Midbrain (tissue), 1 donor: ENCODE data around the gene BTG2.

Experiments
- DNase-seq: peaks from one replicate; lab custom pipeline; 2025; lab: John Stamatoyannopoulos, UW

The BTG2 gene

GRCh38 chr1:203317429-203318228 lies 12.3 kb downstream of the BTG2 start:
- no peak for DNase-seq

DNA sequence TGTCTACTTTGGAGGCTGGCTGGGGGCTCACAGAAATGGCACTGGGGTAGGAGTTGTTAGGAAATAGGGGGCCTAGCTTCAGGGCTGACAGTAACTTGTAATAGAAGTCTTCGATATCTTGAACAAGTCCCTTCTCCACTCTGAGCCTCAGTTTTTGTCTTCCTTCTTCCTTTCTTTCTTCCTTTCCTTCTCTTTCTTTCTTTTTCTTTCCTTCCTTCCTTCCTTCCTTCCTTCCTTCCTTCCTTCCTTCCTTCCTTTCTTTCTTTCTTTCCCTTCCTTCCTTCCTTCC lies 12.9 kb downstream of the BTG2 start:
- DNase-seq: no peak

GRCh38 chr1:203320591-203321272 lies 15.4 kb downstream of the BTG2 start:
- DNase-seq: peak; percentile 18

GRCh38 chr1:203321273-203322052 lies 16.1 kb downstream of the BTG2 start:
- no peak for DNase-seq

DNA sequence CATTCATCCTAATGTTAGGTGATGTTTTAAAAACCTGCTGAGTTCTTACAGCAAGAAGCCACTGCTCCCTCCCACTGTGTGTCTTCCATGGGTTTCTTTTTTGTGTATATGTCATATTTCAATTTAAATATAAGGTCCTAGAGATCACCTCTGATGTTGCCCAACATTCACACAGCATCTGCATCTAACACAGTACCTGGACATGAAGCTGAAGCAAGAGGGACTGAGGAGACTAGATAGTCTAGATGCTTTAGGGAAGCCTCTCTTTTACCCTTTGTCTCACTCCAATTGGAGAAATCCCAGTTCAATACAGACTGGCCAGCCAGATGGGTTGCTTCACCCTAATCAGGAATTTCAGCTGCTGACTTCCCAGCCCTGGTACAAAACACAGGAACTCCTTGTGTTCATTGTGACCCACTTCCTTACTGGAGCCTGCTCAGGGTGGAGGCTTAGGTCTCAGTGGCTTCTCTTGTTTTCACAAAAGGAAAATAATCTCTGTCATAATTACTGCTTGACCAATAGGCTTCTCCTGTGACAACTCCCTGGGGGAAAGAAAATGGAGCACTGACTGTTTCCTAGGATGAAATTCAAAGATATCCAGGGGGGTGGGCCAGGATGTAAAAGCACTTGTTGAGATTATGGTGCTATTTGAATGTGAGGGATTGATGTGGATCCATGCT lies 17.3 kb downstream of the BTG2 start:
- DNase-seq: peak; percentile 28

- DNase-seq: peak; percentile 26
These were observed 18.3 kb downstream of the BTG2 start for GRCh38 chr1:203323587-203323986.

DNA sequence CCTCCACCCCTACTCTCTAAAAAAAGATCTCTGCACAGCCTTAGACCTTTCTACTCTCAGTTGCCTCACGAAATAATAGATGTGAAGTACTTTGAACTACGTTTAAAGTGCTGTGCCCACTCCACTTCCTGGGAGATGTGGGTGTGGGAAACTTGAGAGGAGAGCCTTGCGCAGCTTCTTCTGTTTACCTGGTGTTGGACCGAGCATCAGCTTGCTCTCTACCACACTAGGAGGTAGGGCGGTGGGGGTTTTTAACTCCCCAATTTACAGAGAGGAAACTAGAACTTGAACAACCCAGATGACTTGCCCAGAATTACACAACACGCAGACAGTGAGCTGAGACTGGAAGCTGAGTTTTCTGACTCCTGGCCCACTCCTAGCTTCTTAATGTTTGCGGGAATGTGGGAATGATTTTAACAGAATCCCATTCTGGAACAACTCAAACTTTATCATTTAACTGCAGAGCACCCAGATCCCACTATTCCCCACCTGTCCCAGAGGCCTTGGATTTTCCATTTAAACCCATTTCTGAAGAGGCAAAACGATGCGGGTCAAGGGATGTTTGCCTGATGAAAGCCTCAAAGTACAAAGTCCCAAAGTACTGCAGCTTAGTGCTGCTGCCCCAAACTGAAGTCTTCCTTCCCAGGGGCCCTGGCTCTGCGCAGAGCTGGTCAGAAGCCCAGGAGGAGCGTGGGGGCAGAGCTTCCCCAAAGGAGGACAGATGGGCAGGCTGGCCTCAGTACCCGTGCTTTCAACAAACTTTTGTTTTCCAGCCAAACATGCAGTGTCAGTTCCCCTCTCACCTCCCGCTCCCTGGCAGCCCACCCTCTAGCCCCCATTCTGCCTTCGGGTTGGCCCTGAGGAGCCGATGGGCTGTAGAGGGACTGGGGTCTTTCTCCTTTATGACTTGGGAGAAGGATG lies 19.0 kb downstream of the BTG2 start:
- peak; percentile 32 for DNase-seq

DNA sequence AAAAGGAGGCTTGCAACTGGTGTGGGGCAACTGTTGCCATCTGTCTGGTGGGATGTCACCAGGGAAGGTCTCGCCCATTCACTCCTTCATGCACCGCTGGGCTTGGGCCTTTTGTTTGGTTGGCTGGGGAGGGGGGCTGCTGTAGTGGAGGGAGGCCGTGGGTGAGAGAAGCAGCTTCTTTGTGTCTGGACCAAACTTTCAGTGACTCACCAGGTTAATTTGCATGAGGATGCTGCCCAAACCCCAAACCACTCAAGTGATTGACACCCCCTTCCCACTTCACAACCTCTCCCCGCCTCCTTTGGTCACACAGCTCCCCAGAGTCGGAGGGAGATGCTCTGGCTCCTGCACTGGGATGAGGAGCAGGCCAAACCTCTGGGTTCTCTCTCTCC lies 19.7 kb downstream of the BTG2 start:
- no peak for DNase-seq

DNA sequence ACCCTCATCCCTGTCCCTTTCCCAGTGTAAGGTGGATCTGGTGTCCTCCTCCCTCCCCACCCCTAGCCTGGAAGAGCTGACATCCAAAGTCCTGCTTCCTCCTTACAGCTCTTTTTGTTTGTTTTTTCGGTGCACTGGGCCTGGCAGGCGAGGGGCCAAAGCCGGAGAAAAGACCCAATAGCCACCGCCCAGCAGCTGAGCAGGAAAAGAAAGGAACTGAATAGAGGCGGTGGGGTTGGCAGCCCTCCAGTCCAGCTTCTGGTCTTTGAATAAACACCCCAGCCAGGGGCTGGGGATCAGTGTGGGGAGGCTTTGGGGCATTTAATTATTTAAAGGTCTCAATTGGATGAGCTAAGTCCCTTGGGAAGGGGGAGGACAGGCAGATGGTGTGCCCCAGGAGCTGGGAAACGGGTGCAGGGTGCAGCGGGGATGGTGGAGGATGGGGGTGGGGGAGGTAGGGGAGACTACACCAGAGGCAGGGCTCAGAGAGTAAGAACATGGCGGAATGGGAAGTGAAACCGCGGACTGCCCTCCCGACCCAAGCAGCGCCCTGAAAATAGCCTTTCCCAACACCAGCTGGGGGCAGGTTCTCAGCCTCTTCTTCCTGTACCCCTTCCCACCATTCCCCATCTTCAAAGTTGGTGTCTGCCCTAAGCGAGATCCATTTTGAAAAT lies 20.2 kb downstream of the BTG2 start:
- DNase-seq: peak; percentile 76

GRCh38 chr1:203326830-203327683 lies 21.7 kb downstream of the BTG2 start:
- DNase-seq: peak; percentile 93

GRCh38 chr1:203327684-203328457 lies 22.6 kb downstream of the BTG2 start:
- DNase-seq: peak; percentile 79

DNA sequence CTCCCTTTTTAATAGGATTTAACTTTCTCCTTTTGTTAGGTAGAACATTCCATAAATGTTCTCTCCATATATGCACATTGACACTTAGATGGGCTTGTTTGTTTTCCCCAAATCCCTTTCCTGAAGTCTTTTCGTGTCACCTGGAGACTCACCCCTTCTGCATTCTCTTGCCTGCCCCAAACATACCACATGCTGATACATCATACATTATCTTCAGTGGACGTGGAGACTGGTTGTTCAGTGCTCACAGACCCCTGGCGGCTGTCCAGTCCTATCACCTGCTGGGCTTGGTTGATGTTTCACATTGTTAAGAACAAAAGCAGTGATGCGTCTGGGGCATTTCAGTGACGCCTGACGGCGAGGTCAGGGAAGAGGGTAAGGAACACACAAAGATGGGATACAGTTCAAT lies 23.4 kb downstream of the BTG2 start:
- no peak for DNase-seq

DNA sequence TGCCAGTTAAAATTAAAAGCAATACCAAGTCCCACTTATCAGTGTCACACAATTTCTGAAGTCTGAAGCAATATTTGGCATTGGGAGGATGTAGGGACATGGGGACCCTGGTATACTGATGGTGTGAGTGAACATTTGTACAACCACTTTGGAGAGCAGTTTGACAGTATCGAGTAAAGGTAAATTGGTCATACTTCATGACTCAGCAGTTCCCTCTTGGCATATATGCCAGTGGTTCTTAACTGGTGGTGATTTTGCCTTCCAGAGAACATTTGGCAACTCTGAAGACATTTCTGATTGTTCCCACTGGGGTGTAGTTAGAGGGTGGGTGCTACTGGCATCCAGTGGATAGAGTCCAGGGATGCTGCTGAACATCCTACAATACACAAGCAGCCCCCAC lies 25.9 kb downstream of the BTG2 start:
- no peak for DNase-seq

DNA sequence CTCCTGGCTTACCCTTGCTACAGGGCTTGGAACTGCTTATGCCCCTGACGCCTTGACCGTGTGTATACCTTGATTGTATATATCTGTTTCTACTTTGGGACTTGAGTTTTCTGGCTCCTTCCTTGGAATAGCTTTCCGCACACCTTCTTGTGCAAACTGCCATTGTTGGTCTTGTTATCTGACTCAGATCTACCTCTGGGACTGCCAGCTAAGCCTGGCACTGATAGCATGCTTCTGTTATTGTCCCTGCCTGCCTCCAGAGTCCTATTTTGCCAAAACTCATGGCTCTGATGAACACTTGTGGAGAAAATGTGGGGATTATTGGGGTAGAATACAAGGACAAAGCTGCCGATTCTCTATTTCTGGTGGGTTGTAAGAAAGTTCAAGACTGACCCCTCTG lies 30.2 kb downstream of the BTG2 start:
- no peak for DNase-seq

DNA sequence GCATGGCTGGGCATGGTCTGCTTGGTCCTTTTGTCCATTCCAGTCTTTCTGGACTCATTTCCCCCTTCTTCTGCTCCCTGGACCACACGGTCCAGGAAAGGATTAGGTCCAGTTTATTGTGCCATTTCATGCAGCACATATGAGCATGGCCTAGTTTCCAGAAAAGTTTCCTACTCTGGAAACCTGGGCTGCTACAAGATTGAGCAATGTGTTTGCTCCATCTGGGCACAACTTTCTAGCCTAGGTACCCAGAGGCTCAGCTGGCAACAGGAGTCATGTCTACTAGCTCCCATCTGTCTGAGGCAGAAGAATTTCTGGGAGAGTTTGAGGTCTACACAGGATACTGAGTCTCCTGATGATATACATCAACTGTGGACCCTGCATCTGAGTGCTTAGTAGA lies 30.8 kb downstream of the BTG2 start:
- no peak for DNase-seq

- DNase-seq: peak; percentile 77
These were observed 33.2 kb downstream of the BTG2 start for GRCh38 chr1:203338335-203339036.

DNA sequence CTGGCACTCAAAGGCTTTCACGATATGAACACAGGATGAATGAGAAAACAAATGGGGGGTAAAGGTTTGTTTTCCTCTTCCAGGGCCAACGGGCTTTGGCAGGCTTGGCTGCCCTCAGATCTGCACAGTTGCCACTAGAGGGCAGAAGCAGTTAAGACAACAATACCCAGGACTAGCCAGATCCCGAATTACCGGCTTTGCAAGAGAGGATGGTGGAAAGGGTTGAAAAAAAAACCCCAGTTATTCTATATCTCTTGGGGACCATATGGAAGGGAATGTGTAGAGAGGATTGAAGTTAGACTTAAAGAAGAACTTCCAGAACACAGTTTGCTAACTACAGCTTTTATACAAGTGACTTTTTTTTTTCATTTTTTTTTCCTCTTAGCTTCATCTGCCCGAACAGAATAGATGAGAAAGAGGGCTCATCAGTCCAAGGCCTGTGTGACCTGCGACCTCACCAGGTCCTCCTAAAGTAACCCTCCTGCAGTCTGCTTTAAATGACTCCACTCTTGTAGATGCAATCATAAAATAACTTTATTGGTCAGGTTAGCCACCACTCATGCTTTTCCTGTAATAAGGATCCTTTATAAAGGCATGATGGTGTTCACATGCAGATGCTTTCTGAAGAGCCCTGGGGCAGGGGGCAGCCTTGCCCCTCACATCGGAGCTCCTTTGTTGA lies 34.9 kb downstream of the BTG2 start:
- DNase-seq: peak; percentile 89
